PC-9 (cell line): ENCODE results near the gene GCK.

Source experiments
- CTCF ChIP-seq: fragments of 200-600 bp; sonication (generic); conservative IDR thresholded peaks from 2 replicates; pipeline ENCODE4 v1.6.1; 2017; ENCODE audit warnings: mixed run types, antibody characterized with exemption, mild to moderate bottlenecking, moderate library complexity
- EZH2 ChIP-seq: fragments of 200-600 bp; sonication (generic); IDR thresholded peaks from 2 replicates; pipeline ENCODE4 v1.8.0; 2017; ENCODE audit warnings: antibody characterized with exemption, low read depth

GRCh38 chr7:44128721-44129582, 60.3 kb downstream of the GCK start:
- TF ChIP-seq CTCF (no peak), EZH2 (no peak)
